Transverse colon (tissue), 4 donors: ENCODE data around the gene SBF2.

Experiments
- POLR2A ChIP-seq: fragments of 450-650 bp; IDR thresholded peaks from one replicate; pipeline ENCODE4 v1.6.1; 2016; ENCODE audit warnings: antibody characterized with exemption, mild to moderate bottlenecking, moderate library complexity
- POLR2AphosphoS5 ChIP-seq, 3 donors: sonication (generic); formaldehyde crosslinking; IDR thresholded peaks; one replicate each; pipeline ENCODE4 v1.6.1; 2016; ENCODE audit warnings: antibody characterized with exemption in 3 of 3
- TF ChIP-seq, protein P1 (sequence below), 5 experiments: fragments of 200-600 bp in 3 of 5; fragments of 450-650 bp in 2 of 5; sonication (generic) in 3 of 5; IDR thresholded peaks; 1 replicate in 2 of 5; 2 replicates in 3 of 5; pipeline ENCODE4 v1.5.1; 2016 to 2017; ENCODE audit warnings: antibody characterized with exemption in 5 of 5, inconsistent platforms in 3 of 5, mild to moderate bottlenecking in 2 of 5, moderate library complexity in 1 of 5

DNA sequence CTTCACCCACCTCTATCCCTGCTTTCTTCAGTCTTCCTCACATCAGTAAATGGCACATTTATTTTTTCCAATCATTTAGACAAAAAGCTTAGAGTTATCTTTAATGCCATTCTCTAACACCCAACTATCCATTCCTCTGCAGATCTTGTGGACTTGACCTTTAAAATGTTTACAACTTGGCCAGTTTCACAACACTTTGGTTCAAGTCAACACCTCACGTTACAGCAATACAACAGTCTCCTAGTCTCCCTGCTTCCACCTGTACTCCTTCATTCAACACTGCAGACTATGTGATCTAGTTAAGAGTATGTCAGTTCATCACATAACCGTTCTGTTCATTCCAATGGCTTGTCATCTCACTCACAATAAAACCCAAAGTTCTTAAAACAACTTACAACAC is 325.0 kb downstream of the SBF2 start:
- TF ChIP-seq POLR2A (no peak), POLR2AphosphoS5 (IDR thresholded peaks at IDR 0.05) (no peak)
- TF ChIP-seq, protein P1, sequence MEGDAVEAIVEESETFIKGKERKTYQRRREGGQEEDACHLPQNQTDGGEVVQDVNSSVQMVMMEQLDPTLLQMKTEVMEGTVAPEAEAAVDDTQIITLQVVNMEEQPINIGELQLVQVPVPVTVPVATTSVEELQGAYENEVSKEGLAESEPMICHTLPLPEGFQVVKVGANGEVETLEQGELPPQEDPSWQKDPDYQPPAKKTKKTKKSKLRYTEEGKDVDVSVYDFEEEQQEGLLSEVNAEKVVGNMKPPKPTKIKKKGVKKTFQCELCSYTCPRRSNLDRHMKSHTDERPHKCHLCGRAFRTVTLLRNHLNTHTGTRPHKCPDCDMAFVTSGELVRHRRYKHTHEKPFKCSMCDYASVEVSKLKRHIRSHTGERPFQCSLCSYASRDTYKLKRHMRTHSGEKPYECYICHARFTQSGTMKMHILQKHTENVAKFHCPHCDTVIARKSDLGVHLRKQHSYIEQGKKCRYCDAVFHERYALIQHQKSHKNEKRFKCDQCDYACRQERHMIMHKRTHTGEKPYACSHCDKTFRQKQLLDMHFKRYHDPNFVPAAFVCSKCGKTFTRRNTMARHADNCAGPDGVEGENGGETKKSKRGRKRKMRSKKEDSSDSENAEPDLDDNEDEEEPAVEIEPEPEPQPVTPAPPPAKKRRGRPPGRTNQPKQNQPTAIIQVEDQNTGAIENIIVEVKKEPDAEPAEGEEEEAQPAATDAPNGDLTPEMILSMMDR (IDR thresholded peaks at IDR 0.05) = no peak
